Naive thymus-derived CD8-positive, alpha-beta T cell (primary cell): Measurements from ENCODE around the gene CATSPER3. TPM values are rescaled to one million over a fixed set of nuclear protein-coding genes. Genes with fewer than 3 reads are reported as not detected.
A peak's percentile ranks its signal among the peaks of the same experiment; 100 is the strongest.

ENCODE experiments used
- ATAC-seq, 2 donors: fragments of 150-1000 bp; cut with Tn5 transposase in 1 of 2; sonication (Bioruptor Pico), chemical (Tn5 transposase) in 1 of 2; 1 replicate in 1 of 2; 2 replicates in 1 of 2; pipeline ENCODE4 v1.10.0; 2021; ENCODE audit warnings: mild to moderate bottlenecking in 2 of 2, moderate library complexity in 2 of 2
- POLR2A ChIA-PET: fragments of 350-600 bp; sonication (Branson Sonifier 250); formaldehyde crosslinking; loops from one replicate; lab custom pipeline; 2021; ENCODE audit warnings: antibody characterized with exemption; lab: Charles Lee
- DNase-seq, 10 donors: peaks; one replicate each; pipeline versions ENCODE4 v3.0.0 to v3.0.0-alpha.2; 2020 to 2022
- H3K27ac Mint-ChIP-seq, 10 donors: one replicate each; pipeline ENCODE4 v1.8.0; 2020 to 2022; ENCODE audit warnings: mild to moderate bottlenecking in 10 of 10, mixed read lengths in 10 of 10, moderate library complexity in 4 of 10, inconsistent platforms in 1 of 10
- H3K27me3 Mint-ChIP-seq, 5 donors: one replicate each; pipeline ENCODE4 v1.8.0; 2021 to 2022; ENCODE audit warnings: mixed read lengths in 5 of 5
- H3K36me3 Mint-ChIP-seq, 3 donors: one replicate each; pipeline ENCODE4 v1.8.0; 2020 to 2022; ENCODE audit warnings: mixed read lengths in 3 of 3, mild to moderate bottlenecking in 2 of 3, inconsistent platforms in 1 of 3
- H3K4me1 Mint-ChIP-seq, 4 donors: one replicate each; pipeline ENCODE4 v1.8.0; 2021 to 2022; ENCODE audit warnings: mixed read lengths in 4 of 4
- H3K4me3 Mint-ChIP-seq, 10 donors: one replicate each; pipeline ENCODE4 v1.8.0; 2020 to 2022; ENCODE audit warnings: mild to moderate bottlenecking in 10 of 10, mixed read lengths in 10 of 10, moderate library complexity in 6 of 10, inconsistent platforms in 1 of 10
- H3K9me3 Mint-ChIP-seq, 9 donors: one replicate each; pipeline ENCODE4 v1.8.0; 2020 to 2022; ENCODE audit warnings: mixed read lengths in 9 of 9, mild to moderate bottlenecking in 3 of 9, inconsistent platforms in 1 of 9, moderate library complexity in 1 of 9
- microRNA-seq: library from miRNA; unstranded; fragments of <30 nt; microRNA quantifications from one replicate; pipeline ENCODE4 v1.2.0, GENCODE V29; 2022; ENCODE audit warnings: borderline microRNAs expressed
- polyA plus RNA-seq, 3 donors: library from polyadenylated mRNA; unstranded; fragments of 300-500 nt; fragmentation: Illumina TruSeq; gene quantifications; one replicate each; pipeline ENCODE4 v1.2.3, GENCODE V29; 2021
- total RNA-seq, 8 experiments: library from RNA in 2 of 8; stranded (reverse) in 2 of 8; gene quantifications; one replicate each; pipeline ENCODE4 v1.2.3 and lab custom pipeline; 2021 to 2026

Gene CATSPER3
- total and polyA plus RNA-seq, 5 experiments from 2014 or later, result 0.67 to 0.80 (median 0.78) TPM; not detected in 2

- Mint-ChIP-seq H3K36me3 (no peaks in the 10 kb centered on the region), H3K9me3 (no peaks in the 10 kb centered on the region), H3K27me3 (peaks cover 31 to 94% (median 48%) of the 10 kb centered on the region in 5 donors), H3K4me1 (peaks cover 4 to 30% (median 7%) of the 10 kb centered on the region in 4 donors), H3K27ac (no peak overlapping the region), H3K4me3 (no peak overlapping the region)
- DNase-seq (no peak), ATAC-seq (no peak)
- POLR2A ChIA-PET, result no interaction called here
Observed at GRCh38 chr5:135053989-135054388, 86.3 kb downstream of the CATSPER3 start.

DNA sequence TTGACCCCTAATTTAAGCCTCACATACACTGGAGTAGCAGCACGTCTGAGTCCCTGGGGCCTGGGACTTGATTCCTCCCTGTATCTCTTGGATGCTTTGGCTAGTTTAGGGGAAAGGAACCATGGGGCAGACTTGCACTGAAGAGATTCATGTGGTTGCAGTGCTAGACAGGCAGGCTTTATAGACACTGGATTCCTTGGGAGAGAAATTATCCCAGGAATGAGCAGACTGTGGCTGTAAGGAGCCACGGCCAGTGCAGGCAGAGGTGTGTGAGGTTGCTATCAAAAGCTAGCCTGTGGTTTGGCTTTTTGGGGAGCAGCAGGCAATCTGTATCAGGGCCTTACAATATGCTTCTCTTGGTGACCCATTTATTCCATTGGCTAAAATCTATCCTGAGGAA is 86.8 kb downstream of the CATSPER3 start:
- ATAC-seq, result no peak

GRCh38 chr5:135055396-135055795 is 87.7 kb downstream of the CATSPER3 start:
- no peak overlapping the region for H3K27ac Mint-ChIP-seq

More for the DNA sequence above, 86.8 kb downstream of the CATSPER3 start:
- DNase-seq, result no peak
- Mint-ChIP-seq H3K4me3 (no peak overlapping the region), H3K27me3 (peaks cover 30 to 89% (median 46%) of the 10 kb centered on the region in 5 donors), H3K27ac (no peak overlapping the region), H3K36me3 (no peaks in the 10 kb centered on the region), H3K4me1 (peaks cover 4 to 29% (median 7%) of the 10 kb centered on the region in 4 donors), H3K9me3 (no peaks in the 10 kb centered on the region)
- POLR2A ChIA-PET, result no interaction called here

GRCh38 chr5:135056316-135057030 is 88.8 kb downstream of the CATSPER3 start:
- H3K4me3 Mint-ChIP-seq, result no peak overlapping the region
- DNase-seq, result no peak
- no peaks in the 10 kb centered on the region for H3K9me3 Mint-ChIP-seq
- POLR2A ChIA-PET, result no interaction called here
- ATAC-seq, result no peak
- H3K4me1 Mint-ChIP-seq, result peaks cover 0 to 26% (median 5%) of the 10 kb centered on the region in 4 donors
- no peaks in the 10 kb centered on the region for H3K36me3 Mint-ChIP-seq
- no peak overlapping the region for H3K27ac Mint-ChIP-seq
- H3K27me3 Mint-ChIP-seq, result peaks cover 17 to 80% (median 30%) of the 10 kb centered on the region in 5 donors

More at GRCh38 chr5:135055396-135055795, 87.7 kb downstream of the CATSPER3 start:
- ATAC-seq, result no peak
- no peak overlapping the region for H3K4me3 Mint-ChIP-seq
- H3K9me3 Mint-ChIP-seq, result no peaks in the 10 kb centered on the region
- H3K27me3 Mint-ChIP-seq, result peaks cover 25 to 81% (median 40%) of the 10 kb centered on the region in 5 donors
- H3K36me3 Mint-ChIP-seq, result no peaks in the 10 kb centered on the region
- DNase-seq, result no peak
- POLR2A ChIA-PET, result no interaction called here
- peaks cover 2 to 26% (median 7%) of the 10 kb centered on the region in 4 donors for H3K4me1 Mint-ChIP-seq

DNA sequence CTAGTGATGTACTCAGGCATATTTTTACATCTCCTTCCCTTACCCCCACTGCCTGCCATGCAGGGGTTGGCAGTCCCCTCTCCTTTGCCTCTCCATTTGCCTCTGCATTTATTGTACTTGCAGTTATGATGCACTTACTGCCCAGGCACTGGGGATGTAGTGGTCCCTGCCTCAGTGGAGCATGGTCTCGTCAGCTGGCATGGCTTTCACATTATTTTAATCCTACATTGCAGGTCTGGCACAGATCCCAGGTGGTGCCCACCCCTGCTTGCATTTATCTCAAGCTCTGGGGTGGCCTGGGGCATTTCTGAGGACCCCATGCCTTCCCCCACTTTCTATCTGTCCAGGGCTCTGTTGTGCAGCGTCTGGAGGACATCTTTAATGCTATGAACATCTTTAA is 89.5 kb downstream of the CATSPER3 start:
- Mint-ChIP-seq H3K4me3 (no peak overlapping the region), H3K4me1 (peaks cover 0 to 21% (median 5%) of the 10 kb centered on the region in 4 donors), H3K9me3 (no peaks in the 10 kb centered on the region), H3K27ac (no peak overlapping the region), H3K27me3 (peaks cover 14 to 74% (median 23%) of the 10 kb centered on the region in 5 donors), H3K36me3 (no peaks in the 10 kb centered on the region)
- POLR2A ChIA-PET, result no interaction called here
- DNase-seq, result no peak
- no peak for ATAC-seq

GRCh38 chr5:135058331-135058732 is 90.6 kb downstream of the CATSPER3 start:
- Mint-ChIP-seq H3K36me3 (no peaks in the 10 kb centered on the region), H3K27me3 (peaks cover 11 to 63% (median 13%) of the 10 kb centered on the region in 5 donors), H3K27ac (no peak overlapping the region), H3K4me1 (peaks cover 0 to 11% (median 3%) of the 10 kb centered on the region in 4 donors), H3K4me3 (no peak overlapping the region), H3K9me3 (no peaks in the 10 kb centered on the region)
- DNase-seq, result no peak
- ATAC-seq, result no peak
- POLR2A ChIA-PET, result no interaction called here

GRCh38 chr5:135059000-135059923 is 91.6 kb downstream of the CATSPER3 start:
- peaks cover 0 to 1% (median under 1%) of the 10 kb centered on the region in 4 donors for H3K4me1 Mint-ChIP-seq
- POLR2A ChIA-PET, result no interaction called here
- H3K27me3 Mint-ChIP-seq, result peaks cover 6 to 59% (median 14%) of the 10 kb centered on the region in 5 donors
- H3K9me3 Mint-ChIP-seq, result no peaks in the 10 kb centered on the region
- peak in 1 of 10 donors; percentile 46 for DNase-seq
- no peak for ATAC-seq
- no peaks in the 10 kb centered on the region for H3K36me3 Mint-ChIP-seq
- H3K27ac Mint-ChIP-seq, result no peak overlapping the region
- no peak overlapping the region for H3K4me3 Mint-ChIP-seq

DNA sequence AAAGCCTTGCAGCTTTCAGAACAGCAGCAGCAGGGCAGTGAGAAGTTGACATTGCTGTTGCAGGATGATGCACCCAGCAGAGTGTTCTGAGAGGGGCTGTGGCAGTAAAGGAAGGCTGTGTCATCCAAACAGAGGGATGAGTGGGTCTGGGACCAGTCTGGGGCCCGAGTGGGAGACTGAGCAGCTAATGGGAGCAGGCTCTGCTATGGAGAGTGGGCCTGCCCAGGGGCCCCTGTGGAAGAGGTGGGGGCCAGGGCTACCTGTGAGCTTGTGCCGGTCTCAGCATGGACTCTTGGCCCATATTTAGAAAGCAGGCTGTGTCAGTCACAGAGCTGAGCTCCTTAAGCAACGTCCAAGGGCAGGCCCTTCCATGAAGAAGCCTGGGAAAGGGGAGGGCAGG is 92.3 kb downstream of the CATSPER3 start:
- peak overlapping the region in 1 of 10 donors; percentile 19 for H3K27ac Mint-ChIP-seq
- H3K4me3 Mint-ChIP-seq, result no peak overlapping the region

GRCh38 chr5:135061001-135061400 is 93.3 kb downstream of the CATSPER3 start:
- no peak overlapping the region for H3K27ac Mint-ChIP-seq
- H3K36me3 Mint-ChIP-seq, result no peaks in the 10 kb centered on the region
- H3K27me3 Mint-ChIP-seq, result peaks cover 4 to 59% (median 13%) of the 10 kb centered on the region in 5 donors
- peak in 1 of 10 donors; percentile 55 for DNase-seq
- H3K4me1 Mint-ChIP-seq, result no peaks in the 10 kb centered on the region
- H3K4me3 Mint-ChIP-seq, result no peak overlapping the region
- ATAC-seq, result no peak
- no peaks in the 10 kb centered on the region for H3K9me3 Mint-ChIP-seq
- POLR2A ChIA-PET, result no interaction called here

More for the DNA sequence above, 92.3 kb downstream of the CATSPER3 start:
- Mint-ChIP-seq H3K4me1 (no peaks in the 10 kb centered on the region), H3K27me3 (peaks cover 4 to 62% (median 13%) of the 10 kb centered on the region in 5 donors), H3K36me3 (no peaks in the 10 kb centered on the region), H3K9me3 (no peaks in the 10 kb centered on the region)
- peak in 1 of 10 donors; percentile 14 for DNase-seq
- POLR2A ChIA-PET, result no interaction called here
- ATAC-seq, result no peak

Small RNA genes within 50 kb of the gene (microRNA-seq; reads per million reads assigned to microRNA genes)
- not detected for gene MIR4461

Other genes with a start within 250 kb of the CATSPER3 start
- 10 to 100 TPM; 35.7 to 36.1 TPM for gene CAMLG, start 229.4 kb upstream of the CATSPER3 start, total RNA-seq
- gene CAMLG, start 229.4 kb upstream of the CATSPER3 start, polyA plus RNA-seq, result 10 to 100 TPM; 38.1 to 39.3 (median 38.8) TPM
- gene DDX46, start 209.1 kb upstream of the CATSPER3 start, total RNA-seq, result 10 to 100 TPM; 68.4 to 75.6 TPM
- 10 to 100 TPM; 17.9 to 23.4 (median 21.4) TPM for gene DDX46, start 209.1 kb upstream of the CATSPER3 start, polyA plus RNA-seq
- gene C5orf24, start 121.9 kb upstream of the CATSPER3 start, total RNA-seq, result 10 to 100 TPM; 39.8 to 41.7 TPM
- 1 to 10 TPM; 6.6 to 9.4 (median 9.2) TPM for gene C5orf24, start 121.9 kb upstream of the CATSPER3 start, polyA plus RNA-seq
- gene TXNDC15, start 93.5 kb upstream of the CATSPER3 start, total RNA-seq, result 10 to 100 TPM; 34.4 to 37.8 TPM
- gene TXNDC15, start 93.5 kb upstream of the CATSPER3 start, polyA plus RNA-seq, result 10 to 100 TPM in 1 of 3 donors, 1 to 10 TPM in 2; 8.7 to 12.2 (median 9.1) TPM
- 10 to 100 TPM; 15.1 to 15.2 TPM for gene PCBD2, start 62.8 kb upstream of the CATSPER3 start, total RNA-seq
- gene PCBD2, start 62.8 kb upstream of the CATSPER3 start, polyA plus RNA-seq, result 10 to 100 TPM; 10.6 to 12.4 (median 12.3) TPM
- gene PITX1, start 66.3 kb downstream of the CATSPER3 start, total RNA-seq, result not detected
- gene PITX1, start 66.3 kb downstream of the CATSPER3 start, polyA plus RNA-seq, result not detected